PC-3 (cell line): ENCODE measurements around the gene TEKT5.

ENCODE experiments used
- EZH2 ChIP-seq: fragments of 300-600 bp; sonication (generic); IDR thresholded peaks from one replicate; pipeline ENCODE4 v1.6.1; 2017; ENCODE audit warnings: antibody characterized with exemption, mild to moderate bottlenecking, low read length; ENCODE audit not compliant: unreplicated experiment
- TF ChIP-seq, protein P1 (sequence below): fragments of 300-600 bp; sonication (generic); conservative IDR thresholded peaks from 2 replicates; pipeline ENCODE4 v1.5.1; 2017; ENCODE audit warnings: antibody characterized with exemption, low read depth, mild to moderate bottlenecking, low read length

- TF ChIP-seq EZH2, result no peak
- TF ChIP-seq, protein P1, sequence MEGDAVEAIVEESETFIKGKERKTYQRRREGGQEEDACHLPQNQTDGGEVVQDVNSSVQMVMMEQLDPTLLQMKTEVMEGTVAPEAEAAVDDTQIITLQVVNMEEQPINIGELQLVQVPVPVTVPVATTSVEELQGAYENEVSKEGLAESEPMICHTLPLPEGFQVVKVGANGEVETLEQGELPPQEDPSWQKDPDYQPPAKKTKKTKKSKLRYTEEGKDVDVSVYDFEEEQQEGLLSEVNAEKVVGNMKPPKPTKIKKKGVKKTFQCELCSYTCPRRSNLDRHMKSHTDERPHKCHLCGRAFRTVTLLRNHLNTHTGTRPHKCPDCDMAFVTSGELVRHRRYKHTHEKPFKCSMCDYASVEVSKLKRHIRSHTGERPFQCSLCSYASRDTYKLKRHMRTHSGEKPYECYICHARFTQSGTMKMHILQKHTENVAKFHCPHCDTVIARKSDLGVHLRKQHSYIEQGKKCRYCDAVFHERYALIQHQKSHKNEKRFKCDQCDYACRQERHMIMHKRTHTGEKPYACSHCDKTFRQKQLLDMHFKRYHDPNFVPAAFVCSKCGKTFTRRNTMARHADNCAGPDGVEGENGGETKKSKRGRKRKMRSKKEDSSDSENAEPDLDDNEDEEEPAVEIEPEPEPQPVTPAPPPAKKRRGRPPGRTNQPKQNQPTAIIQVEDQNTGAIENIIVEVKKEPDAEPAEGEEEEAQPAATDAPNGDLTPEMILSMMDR, result no peak
Observed at GRCh38 chr16:10635365-10636021, 59.2 kb downstream of the TEKT5 start.
